HepG2 (cell line): ENCODE measurements around the gene GPA33. TPM values are rescaled to one million over a fixed set of nuclear protein-coding genes. Genes with fewer than 3 reads are reported as not detected.

Experiments
- ATAC-seq: fragments of 200-7000 bp; cut with Tn5 transposase; 3 replicates; pipeline ENCODE4 v1.9.1; 2020; ENCODE audit warnings: mild to moderate bottlenecking, moderate library complexity
- BruUV-seq: library from RNA; stranded (reverse); fragments of 400-500 nt; replicated peaks from 2 replicates; lab custom pipeline; 2021; lab: Mats Ljungman, UMichigan
- CTCF ChIA-PET: fragments of 300-600 bp; formaldehyde crosslinking; extraction: SDS; loops from one replicate; lab custom pipeline; 2021; ENCODE audit warnings: low total read pairs, inconsistent platforms, low intra/inter-chr PET ratio; lab: Yijun Ruan, JAX
- POLR2A ChIA-PET: fragments of 350-600 bp; sonication (Branson Sonifier 250); formaldehyde crosslinking; loops from one replicate; lab custom pipeline; 2020; ENCODE audit warnings: antibody characterized with exemption, inconsistent platforms; lab: Yijun Ruan, JAX
- DNase-seq: peaks from one replicate; pipeline ENCODE4 v3.0.0-alpha.2; 2015; ENCODE audit warnings: low spot score
- FAIRE-seq: peaks from 3 replicates; lab custom pipeline; 2011; peaks lifted over from hg19 to GRCh38; lab: Jason Lieb, UNC
- H2AFZ ChIP-seq: one replicate; pipeline ENCODE4 v1.6.1; 2011; ENCODE audit warnings: low read length, inconsistent platforms
- H3K27ac ChIP-seq: fragments of 300-600 bp; 3 replicates; pipeline ENCODE4 v1.8.0; 2011; ENCODE audit warnings: mixed run types, mild to moderate bottlenecking, mixed read lengths, low read length, inconsistent platforms; ENCODE audit not compliant: insufficient read depth; ENCODE audit errors: extremely low read length
- H3K27me3 ChIP-seq, 2 experiments: fragments of 200-600 bp in 1 of 2; 2 replicates in 1 of 2; 3 replicates in 1 of 2; pipeline versions ENCODE4 v1.6.0 to v1.8.0; 2011; ENCODE audit warnings: low read length in 2 of 2, mild to moderate bottlenecking in 2 of 2, moderate library complexity in 2 of 2, inconsistent platforms in 1 of 2; ENCODE audit not compliant: insufficient read depth in 2 of 2, control insufficient read depth in 1 of 2
- H3K36me3 ChIP-seq, 2 experiments: fragments of 200-600 bp in 1 of 2; replicated peaks in 1 of 2; 2 replicates in 1 of 2; 3 replicates in 1 of 2; pipeline versions ENCODE4 v1.5.1 to v1.8.0; 2011; ENCODE audit warnings: low read length in 2 of 2, inconsistent platforms in 1 of 2; ENCODE audit not compliant: insufficient read depth in 2 of 2, control insufficient read depth in 1 of 2
- H3K4me1 ChIP-seq: 2 replicates; pipeline ENCODE4 v1.5.1; 2012; ENCODE audit warnings: low read length, inconsistent platforms; ENCODE audit not compliant: insufficient read depth
- H3K4me2 ChIP-seq: 2 replicates; pipeline ENCODE4 v1.6.0; 2011; ENCODE audit warnings: low read depth, low read length, inconsistent platforms
- H3K4me3 ChIP-seq, 3 experiments: fragments of 200-600 bp in 1 of 3; sonication (generic), shearing (Covaris generic) in 1 of 3; replicated peaks in 1 of 3; 2 replicates each; pipeline ENCODE4 v1.5.1; 2011 to 2016; ENCODE audit warnings: low read length in 3 of 3, inconsistent platforms in 2 of 3, low read depth in 2 of 3, mild to moderate bottlenecking in 2 of 3, control low read depth in 1 of 3, mixed read lengths in 1 of 3; ENCODE audit not compliant: insufficient read depth in 1 of 3
- H3K79me2 ChIP-seq: one replicate; pipeline ENCODE4 v1.6.1; 2011; ENCODE audit warnings: low read length, inconsistent platforms; ENCODE audit not compliant: insufficient read depth
- H3K9ac ChIP-seq: 2 replicates; pipeline ENCODE4 v1.6.0; 2011; ENCODE audit warnings: mild to moderate bottlenecking, low read depth, low read length, inconsistent platforms; ENCODE audit not compliant: insufficient read depth
- H3K9me3 ChIP-seq: 2 replicates; pipeline ENCODE4 v1.5.1; 2012; ENCODE audit warnings: mild to moderate bottlenecking, low read length
- H4K20me1 ChIP-seq: 2 replicates; pipeline ENCODE4 v1.6.0; 2011; ENCODE audit warnings: inconsistent platforms, mild to moderate bottlenecking, low read length, moderate library complexity; ENCODE audit not compliant: insufficient read depth
- DZIP1 ChIP-seq: sonication (generic); formaldehyde crosslinking; IDR thresholded peaks from 2 replicates; pipeline ENCODE4 v1.5.0; 2020; ENCODE audit warnings: mild to moderate bottlenecking, missing genetic modification reagents
- PRMT3 ChIP-seq: sonication (generic); formaldehyde crosslinking; IDR thresholded peaks from 2 replicates; pipeline ENCODE4 v1.8.1; 2022; ENCODE audit warnings: low read depth, mild to moderate bottlenecking, moderate library complexity, missing genetic modification reagents, borderline replicate concordance
- RFX5 ChIP-seq: IDR thresholded peaks from 2 replicates; pipeline ENCODE4 v1.6.1; 2011; ENCODE audit warnings: low read depth, low read length, improper control_type of control experiment
- SMAD3 ChIP-seq: sonication (generic); formaldehyde crosslinking; IDR thresholded peaks from 2 replicates; pipeline ENCODE4 v1.4.0; 2020; ENCODE audit warnings: missing genetic modification reagents
- TEF ChIP-seq: sonication (generic); formaldehyde crosslinking; IDR thresholded peaks from 2 replicates; pipeline ENCODE4 v1.5.0; 2020; ENCODE audit warnings: missing genetic modification reagents
- TOE1 ChIP-seq: sonication (generic); formaldehyde crosslinking; IDR thresholded peaks from 2 replicates; pipeline ENCODE4 v1.4.0; 2020; ENCODE audit warnings: mild to moderate bottlenecking, missing genetic modification reagents
- TRAFD1 ChIP-seq: sonication (generic); formaldehyde crosslinking; IDR thresholded peaks from 2 replicates; pipeline ENCODE4 v1.5.1; 2020; ENCODE audit warnings: missing genetic modification reagents, mild to moderate bottlenecking, borderline replicate concordance
- ZFP41 ChIP-seq: sonication (generic); formaldehyde crosslinking; IDR thresholded peaks from 2 replicates; pipeline ENCODE4 v1.4.0; 2020; ENCODE audit warnings: mild to moderate bottlenecking, missing genetic modification reagents, borderline replicate concordance
- ZFYVE20 ChIP-seq: sonication (generic); formaldehyde crosslinking; IDR thresholded peaks from 2 replicates; pipeline ENCODE4 v1.8.0; 2023; ENCODE audit warnings: low read depth, mild to moderate bottlenecking, moderate library complexity, missing genetic modification reagents, borderline replicate concordance
- ZNF160 ChIP-seq: sonication (generic); formaldehyde crosslinking; IDR thresholded peaks from 2 replicates; pipeline ENCODE4 v1.8.0; 2022; ENCODE audit warnings: mild to moderate bottlenecking, inconsistent platforms, missing genetic modification reagents
- ZNF280B ChIP-seq: sonication (generic); formaldehyde crosslinking; IDR thresholded peaks from 2 replicates; pipeline ENCODE4 v1.5.0; 2020; ENCODE audit warnings: missing genetic modification reagents, mild to moderate bottlenecking, borderline replicate concordance
- ZNF30 ChIP-seq: sonication (generic); formaldehyde crosslinking; IDR thresholded peaks from 2 replicates; pipeline ENCODE4 v1.5.0; 2020; ENCODE audit warnings: mild to moderate bottlenecking, missing genetic modification reagents
- ZNF335 ChIP-seq: sonication (generic); formaldehyde crosslinking; IDR thresholded peaks from 2 replicates; pipeline ENCODE4 v1.4.0; 2020; ENCODE audit warnings: missing genetic modification reagents
- ZNF460 ChIP-seq: sonication (generic); formaldehyde crosslinking; IDR thresholded peaks from 2 replicates; pipeline ENCODE4 v1.5.1; 2020; ENCODE audit warnings: missing genetic modification reagents, mild to moderate bottlenecking, borderline replicate concordance
- ZNF770 ChIP-seq: sonication (generic); formaldehyde crosslinking; IDR thresholded peaks from 2 replicates; pipeline ENCODE4 v1.5.0; 2020; ENCODE audit warnings: mild to moderate bottlenecking, missing genetic modification reagents
- WGBS: methylation state at CpG from one replicate; pipeline ENCODE4 v1.1.6; 2017; ENCODE audit warnings: low lambda C conversion rate; 5-methylcytosine and 5-hydroxymethylcytosine counted together
- in situ Hi-C: cut with HindIII; loops from 2 replicates; pipeline ENCODE4 v1.10.0; 2017; ENCODE audit warnings: low pct_unique_long_range_greater_than_20kb; ENCODE audit not compliant: extremely low pct_ligation_motif_present
- intact Hi-C: fragments of 100-400 bp; cut with micrococcal nuclease; formaldehyde crosslinking; loops from one replicate; pipeline ENCODE4 v1.10.0; 2022; ENCODE audit not compliant: unreplicated experiment
- polyA plus RNA-seq, 8 experiments: library from polyadenylated mRNA; depleted of rRNA in 3 of 8; stranded (reverse) in 7 of 8; unstranded in 1 of 8; fragments of >200 nt; fragmentation: Illumina TruSeq in 4 of 8; extraction: Trizol in 4 of 8; gene quantifications; 2 replicates each; pipeline versions ENCODE4 v1.2.1 to v1.2.3, GENCODE V29; 2011 to 2016; ENCODE audit warnings: low read depth in 4 of 8, missing spikeins in 1 of 8, mixed read lengths in 1 of 8; ENCODE audit not compliant: insufficient read depth in 1 of 8
- total RNA-seq, 5 experiments: library from RNA; depleted of rRNA; stranded (reverse); fragments of >200 nt; fragmentation: Illumina TruSeq; extraction: Trizol; gene quantifications; 2 replicates each; pipeline ENCODE4 v1.2.3, GENCODE V29; 2016; ENCODE audit warnings: low read depth in 1 of 5

GPA33 gene
- total and polyA plus RNA-seq, 2 of the 13 experiments (the other 11 are each of a cell fraction or from before 2014, with no cell fraction given): not detected

GRCh38 chr1:167110586-167110985 lies 20.4 kb upstream of the GPA33 start:
- no peak overlapping the region for H3K4me2 ChIP-seq
- no peak overlapping the region for H2AFZ ChIP-seq
- no peak for DNase-seq
- no peak overlapping the region for H3K27ac ChIP-seq
- no peak for FAIRE-seq
- peaks cover 0 to 15% of the 10 kb centered on the region in 2 experiments; a peak in 2 of 5 replicates for H3K27me3 ChIP-seq
- POLR2A ChIA-PET: no interaction called here
- ATAC-seq: no peak
- CTCF ChIA-PET: no interaction called here
- H4K20me1 ChIP-seq: no peaks in the 10 kb centered on the region
- intact Hi-C loops: no loop called here
- TF ChIP-seq TEF (CRISPR knock-in tag) (no peak), ZFYVE20 (CRISPR knock-in tag) (no peak), TOE1 (CRISPR knock-in tag) (no peak), ZNF30 (CRISPR knock-in tag) (no peak), RFX5 (no peak), TRAFD1 (CRISPR knock-in tag) (no peak), DZIP1 (CRISPR knock-in tag) (no peak), ZNF280B (CRISPR knock-in tag) (no peak), SMAD3 (no peak), ZFP41 (CRISPR knock-in tag) (no peak), ZNF460 (CRISPR knock-in tag) (no peak), ZNF335 (no peak), ZNF770 (CRISPR knock-in tag) (no peak), ZNF160 (CRISPR knock-in tag) (no peak), PRMT3 (CRISPR knock-in tag) (no peak)
- H3K9me3 ChIP-seq: no peaks in the 10 kb centered on the region
- no peaks in the 10 kb centered on the region for H3K36me3 ChIP-seq
- no TSS peak for BruUV-seq
- H3K4me3 ChIP-seq: no peak overlapping the region
- 41% methylated on average over 3 of the region's 3 CpGs for WGBS
- H3K79me2 ChIP-seq: no peaks in the 10 kb centered on the region
- H3K4me1 ChIP-seq: peaks cover 9% of the 10 kb centered on the region; the same call in 1 of the 2 replicates
- H3K9ac ChIP-seq: no peak overlapping the region
- in situ Hi-C loops: no loop called here
